Kidney tubule cell (primary cell): Measurements from ENCODE around the gene PPARG.
"Not testable (repeated sequence)": the region's sequence is repeated elsewhere in the genome, so short reads cannot be mapped to it uniquely, and the experiment has no call there.

ENCODE experiments used
- DNase-seq: peaks from one replicate; pipeline ENCODE4 v3.0.0-alpha.2; 2018; ENCODE audit warnings: low spot score

Gene PPARG

DNA sequence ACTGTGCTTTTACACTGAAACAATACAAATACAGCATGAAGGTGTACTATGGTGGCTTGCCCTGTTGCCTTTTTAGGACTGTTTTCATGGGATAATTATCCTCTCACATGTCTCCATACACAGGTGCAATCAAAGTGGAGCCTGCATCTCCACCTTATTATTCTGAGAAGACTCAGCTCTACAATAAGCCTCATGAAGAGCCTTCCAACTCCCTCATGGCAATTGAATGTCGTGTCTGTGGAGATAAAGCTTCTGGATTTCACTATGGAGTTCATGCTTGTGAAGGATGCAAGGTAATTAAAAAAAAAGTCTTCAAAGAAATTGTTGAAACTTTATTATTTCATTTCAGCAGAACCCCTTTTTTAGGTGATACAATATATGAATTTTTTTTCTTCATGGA, 92.3 kb downstream of the PPARG start:
- DNase-seq = no peak

DNA sequence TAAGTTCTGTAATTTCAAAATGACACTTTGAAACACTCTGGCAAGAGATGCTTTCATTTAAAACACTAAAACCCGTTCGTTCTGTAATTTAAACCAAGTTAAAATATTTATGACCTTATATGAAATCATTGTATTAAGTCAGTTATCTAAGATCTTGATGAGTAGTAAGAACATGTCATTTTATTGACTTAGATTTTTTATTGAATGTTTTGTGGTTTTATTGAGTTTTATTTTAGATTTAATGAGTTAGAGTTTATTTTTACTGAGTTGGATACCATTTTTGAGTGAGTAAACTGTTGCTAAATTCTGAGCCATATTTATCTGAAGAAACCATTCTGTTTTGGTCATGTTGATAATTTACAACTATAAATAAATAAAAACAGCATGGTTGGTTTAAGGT, 94.3 kb downstream of the PPARG start:
- no peak for DNase-seq

DNA sequence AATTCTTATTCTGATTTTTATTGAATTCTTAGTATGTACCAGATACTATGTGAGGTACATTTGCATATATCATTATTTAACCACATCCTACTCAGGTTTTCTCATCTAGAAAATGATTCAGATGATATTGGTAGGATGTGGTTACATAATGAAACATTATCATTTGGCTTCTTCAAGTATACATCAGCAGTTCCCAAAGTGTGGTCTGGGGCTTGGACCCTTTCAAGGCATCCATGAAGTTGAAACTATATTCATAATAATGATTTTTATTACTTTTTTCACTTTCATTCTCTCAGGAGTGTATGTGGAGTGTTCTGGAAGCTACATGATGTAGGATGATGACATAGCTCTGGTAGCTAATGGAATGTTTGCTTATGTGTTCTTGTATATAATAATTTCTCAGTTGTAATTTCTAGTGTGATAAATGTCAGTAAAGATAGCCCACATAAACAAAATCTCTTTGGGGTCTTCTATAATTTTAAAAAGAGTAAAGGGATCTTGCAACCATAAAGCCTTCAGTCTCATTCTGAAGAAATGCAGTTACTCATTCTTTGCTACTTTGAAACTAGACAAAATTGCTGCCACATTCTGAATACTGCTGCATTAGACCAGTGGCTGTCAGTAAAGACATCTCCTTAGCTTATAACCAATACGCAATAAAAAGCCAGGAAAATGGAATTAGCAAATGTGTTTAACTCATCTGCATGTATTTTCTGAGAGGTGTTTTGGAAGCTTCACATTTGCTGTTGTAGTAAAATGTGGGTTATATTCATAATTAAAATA, 95.8 kb downstream of the PPARG start:
- DNase-seq = no peak

DNA sequence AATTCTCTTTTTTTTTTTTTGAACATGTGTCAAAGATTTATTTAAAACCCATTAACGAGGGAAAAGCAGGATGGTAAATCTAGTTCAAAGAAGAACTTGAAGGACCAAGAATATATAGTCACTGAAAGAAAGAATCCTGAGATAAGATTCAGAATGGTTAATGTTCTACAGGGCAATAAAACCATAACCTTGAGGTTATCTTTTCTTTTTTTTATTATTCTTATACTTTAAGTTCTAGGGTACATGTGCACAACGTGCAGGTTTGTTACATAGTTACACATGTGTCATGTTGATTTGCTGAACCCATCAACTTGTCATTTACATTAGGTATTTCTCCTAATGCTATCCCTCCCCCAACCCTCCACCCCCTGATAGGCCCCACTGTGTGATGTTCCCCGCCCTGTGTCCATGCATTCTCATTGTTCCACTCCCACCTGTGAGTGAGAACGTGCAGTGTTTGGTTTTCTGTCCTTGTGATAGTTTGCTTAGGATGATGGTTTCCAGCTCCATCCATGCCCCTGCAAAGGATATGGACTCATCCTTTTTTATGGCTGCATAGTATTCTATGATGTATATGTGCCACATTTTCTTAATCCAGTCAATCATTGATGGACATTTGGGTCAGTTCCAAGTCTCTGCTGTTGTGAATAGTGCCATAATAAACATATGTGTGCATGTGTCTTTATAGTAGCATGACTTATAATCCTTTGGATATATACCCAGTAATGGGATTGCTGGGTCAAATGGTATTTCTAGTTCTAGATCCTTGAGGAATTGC, 97.8 kb downstream of the PPARG start:
- DNase-seq = not testable (repeated sequence)

DNA sequence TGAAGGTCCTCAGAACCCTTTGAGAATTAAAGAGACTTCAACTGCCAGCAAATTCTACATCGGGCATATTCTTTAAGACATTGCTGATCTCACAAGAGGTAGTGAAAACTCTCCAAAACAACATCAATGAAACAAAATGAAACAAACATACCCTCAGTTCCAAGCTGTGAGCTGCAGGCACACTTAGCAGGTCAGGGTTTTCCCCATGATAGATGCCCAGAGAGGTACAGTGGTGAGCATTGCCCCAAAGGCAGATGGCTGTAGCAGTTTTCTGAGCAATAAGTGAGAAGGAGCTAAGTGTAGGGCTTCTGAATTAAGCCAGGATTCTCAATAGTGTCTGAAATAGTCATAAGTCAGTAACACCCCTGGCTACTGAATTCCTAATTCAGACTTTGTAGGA, 99.3 kb downstream of the PPARG start:
- DNase-seq = no peak

DNA sequence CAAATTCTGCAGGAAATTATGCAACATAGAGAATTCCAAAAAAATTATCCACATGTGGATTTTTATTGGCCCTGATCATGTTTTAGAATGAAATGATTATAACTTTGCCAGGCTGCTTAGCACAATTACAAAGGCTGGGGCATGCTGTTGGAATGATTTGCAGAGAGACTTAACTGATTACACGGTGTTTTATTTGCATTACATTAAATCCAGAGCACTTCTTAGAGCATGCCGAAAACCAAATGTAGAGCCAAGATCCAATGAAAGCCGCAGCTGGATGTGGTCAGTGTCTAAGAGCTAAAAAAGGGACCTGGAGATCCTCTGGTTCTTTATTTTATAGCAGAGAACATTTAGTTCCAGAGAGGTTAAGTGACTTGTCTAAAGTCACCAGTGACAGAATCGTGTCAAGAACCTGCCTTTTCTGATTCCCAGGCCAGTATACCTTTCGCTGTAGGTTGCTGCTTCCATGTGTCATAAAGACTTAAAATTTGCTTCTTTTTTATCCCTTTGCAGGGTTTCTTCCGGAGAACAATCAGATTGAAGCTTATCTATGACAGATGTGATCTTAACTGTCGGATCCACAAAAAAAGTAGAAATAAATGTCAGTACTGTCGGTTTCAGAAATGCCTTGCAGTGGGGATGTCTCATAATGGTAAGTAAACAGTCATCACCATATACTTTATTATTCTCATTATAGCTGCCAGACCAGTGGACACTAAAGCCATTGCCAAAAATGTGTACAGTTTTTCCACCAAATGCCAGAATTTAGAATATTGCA, 103.4 kb downstream of the PPARG start:
- DNase-seq = no peak

DNA sequence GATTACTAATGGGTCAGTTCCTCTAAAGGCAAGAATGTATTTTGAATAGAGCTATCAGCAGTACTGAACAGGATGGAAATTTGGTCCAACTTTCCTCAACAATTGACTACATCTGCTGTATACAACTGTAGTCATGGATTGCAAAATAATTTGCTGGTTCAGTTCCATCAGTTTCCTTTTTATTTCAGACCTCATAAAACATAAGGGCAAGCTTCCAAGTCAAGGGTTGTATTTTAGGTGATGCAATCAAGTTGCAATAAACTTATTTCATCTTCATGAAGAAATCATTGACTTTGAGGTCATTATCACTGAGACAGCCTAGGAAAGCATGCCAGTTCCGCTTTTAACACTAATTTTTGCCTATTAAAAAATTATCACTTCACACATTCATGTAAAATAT, 105.0 kb downstream of the PPARG start:
- DNase-seq = no peak

DNA sequence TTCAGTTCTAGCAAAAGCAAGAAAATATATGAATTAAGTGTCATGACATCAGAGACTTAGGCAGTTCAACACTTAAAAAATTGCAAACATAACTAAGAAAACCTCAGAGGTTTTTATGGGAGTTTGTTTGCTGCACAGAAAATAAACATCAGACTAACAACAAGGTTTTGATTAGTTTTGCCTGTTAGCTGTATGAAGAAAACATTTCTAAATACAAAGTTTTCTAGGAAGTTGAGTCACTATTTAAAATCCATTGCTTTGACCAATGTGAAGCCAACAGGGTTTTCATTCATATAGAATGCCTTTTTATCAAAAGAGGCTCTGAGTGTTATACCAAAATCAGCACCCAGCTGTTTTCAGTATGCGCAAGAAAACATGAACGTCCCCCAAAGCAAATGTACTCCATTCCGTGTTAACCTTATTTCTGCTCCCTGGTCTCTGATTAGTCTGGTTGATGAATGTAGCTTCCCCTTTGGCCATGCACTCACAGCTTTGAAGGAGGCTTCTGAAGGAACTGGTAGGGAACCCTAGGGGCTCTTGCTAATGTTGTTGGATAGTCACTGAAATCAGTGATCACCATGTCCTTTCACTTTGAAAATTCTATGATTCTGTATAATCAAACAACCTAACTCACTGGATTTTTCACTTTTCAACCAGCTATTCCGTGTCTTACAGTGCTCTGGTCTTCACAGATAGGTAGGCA, 105.8 kb downstream of the PPARG start:
- DNase-seq = no peak

DNA sequence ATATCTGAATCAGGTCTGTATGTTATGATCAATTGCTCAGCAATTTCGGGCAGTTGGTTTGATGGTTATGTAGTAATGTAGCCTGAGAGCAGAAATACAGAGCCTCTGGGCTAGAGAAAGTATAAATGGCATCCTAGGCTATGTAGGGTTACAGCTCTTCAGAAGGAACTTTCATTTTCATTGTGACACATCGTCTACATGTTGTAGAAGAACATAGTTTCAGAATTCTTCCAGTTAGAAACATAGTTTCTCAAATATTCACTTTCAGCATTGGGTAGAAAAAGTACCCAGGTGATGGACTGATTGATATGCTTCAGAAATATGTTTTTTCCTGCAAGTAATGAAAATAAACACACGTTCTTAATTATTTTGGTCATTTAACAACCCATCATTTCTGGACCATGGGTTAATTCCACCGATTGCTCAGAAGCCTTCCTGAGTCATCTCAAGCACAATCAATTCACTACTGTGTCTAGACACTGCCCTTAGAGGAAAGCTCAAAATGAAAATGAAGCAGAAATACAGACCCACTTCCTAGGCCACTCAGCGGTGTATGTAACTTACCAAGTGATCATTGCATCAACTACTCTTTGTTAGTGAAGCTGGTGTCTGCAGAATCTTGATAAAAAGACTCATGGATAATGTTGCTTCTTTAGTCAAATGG, 106.6 kb downstream of the PPARG start:
- peak; percentile 19 for DNase-seq

DNA sequence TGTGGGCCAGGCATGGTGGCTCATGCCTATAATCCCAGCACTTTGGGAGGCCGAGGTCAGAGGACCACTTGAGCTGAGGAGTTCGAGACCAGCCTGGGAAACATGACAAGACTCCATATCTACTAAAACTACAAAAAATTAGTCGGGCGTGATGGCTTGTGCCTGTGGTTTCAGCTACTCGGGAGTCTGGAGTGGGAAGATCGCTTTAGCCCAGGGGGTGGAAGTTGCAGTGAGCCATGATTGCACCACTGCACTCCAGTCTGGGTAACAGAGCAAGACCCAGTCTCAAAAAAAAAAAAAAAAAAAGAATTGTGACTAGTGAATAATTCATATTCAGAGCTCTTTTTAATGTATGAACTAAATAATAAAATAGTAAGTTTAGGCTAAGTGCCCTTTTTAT, 107.6 kb downstream of the PPARG start:
- DNase-seq = no peak

DNA sequence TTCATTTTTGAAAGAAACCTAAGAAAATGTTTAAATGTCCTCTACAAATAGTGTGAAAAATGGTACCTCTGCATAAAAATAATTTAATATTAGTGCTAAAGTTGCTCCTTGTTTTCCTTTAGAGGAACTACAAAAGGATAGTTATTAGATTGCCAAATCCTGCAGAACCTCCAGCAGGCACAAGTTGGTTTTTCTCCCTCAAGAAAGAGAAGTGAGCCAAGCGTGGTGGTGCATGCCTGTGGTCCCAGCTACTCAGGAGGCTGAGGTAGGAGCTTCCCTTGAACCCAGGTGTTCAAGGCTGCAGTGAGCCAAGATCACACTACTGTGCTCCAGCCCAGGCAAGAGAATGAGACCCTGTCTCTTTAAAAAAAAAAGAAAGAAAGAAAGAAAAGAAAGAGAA, 110.4 kb downstream of the PPARG start:
- no peak for DNase-seq

DNA sequence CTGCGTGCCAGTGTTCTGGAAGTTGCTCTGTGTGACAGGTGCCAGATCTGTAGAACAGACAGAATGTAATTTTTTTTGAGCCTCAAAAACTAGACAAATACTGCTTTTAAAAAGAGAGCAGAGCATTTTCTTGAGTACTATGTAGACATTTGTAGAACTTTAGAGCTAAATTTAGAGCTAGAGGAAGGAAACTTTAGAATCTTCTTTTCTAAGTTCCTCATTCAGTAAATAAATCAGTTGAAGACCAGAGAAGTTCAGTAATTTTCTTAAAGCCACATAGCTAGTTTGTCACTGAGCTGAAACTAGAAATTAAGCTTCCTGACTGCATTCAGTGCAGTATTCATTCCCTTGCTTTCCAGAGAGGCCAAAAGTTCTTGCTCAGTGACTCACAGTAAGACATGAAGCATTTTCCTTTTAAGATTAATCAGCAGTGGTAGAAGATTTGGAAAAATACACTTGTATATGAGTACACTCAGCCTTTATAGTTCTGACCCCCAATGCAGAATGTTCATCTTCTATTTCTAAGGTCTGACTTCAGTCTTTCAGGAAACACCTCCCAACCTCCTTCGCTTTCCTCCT, 111.8 kb downstream of the PPARG start:
- DNase-seq = peak; percentile 85

DNA sequence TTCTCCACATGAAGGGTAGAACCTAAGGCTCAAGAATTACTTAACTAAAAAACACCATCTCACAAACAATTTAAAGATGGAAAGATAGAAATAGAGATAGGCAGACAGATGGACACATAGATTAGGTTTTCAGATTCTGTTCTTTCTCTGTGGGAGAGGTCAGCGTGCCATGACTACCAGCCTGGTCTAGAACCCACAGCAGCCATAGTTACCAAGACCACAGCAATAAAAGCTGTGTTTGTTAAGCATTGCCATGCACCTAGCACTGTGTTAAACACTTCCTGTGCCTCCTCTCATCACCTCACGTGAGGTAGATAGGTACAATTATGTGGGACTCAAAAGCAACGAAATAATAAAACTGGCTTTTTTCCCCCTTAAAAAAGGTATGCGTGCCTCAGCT, 112.3 kb downstream of the PPARG start:
- DNase-seq = peak; percentile 21

DNA sequence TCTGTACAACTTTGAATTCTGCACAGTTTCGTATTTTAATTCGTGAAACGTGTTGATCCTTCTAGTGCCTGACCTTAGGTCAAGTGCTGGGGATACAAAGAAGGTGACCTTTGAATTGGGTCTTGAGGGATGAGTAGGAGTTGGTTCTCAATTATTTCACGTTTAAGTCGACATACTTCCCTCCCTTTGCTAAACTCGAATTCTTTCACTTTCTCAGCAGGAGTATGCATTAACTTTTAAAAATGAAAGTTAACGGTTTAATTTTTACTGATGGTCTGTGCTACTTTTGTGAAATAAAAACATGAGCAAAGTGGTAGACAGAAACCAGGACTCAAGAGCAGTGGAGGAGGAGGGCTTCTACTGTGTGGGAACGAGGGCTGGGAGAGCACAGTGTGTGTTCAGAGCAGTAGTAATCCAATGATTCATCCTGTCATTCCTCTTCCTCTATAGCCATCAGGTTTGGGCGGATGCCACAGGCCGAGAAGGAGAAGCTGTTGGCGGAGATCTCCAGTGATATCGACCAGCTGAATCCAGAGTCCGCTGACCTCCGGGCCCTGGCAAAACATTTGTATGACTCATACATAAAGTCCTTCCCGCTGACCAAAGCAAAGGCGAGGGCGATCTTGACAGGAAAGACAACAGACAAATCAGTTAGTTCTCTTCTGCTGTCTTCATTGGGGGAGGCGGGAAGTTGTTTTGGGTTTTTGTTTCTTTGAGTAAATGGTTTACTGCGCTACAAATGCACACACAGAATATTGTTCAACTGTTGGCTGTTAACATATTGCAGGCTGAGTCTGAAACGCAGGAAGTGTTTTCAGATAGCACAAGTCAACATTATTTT, 116.8 kb downstream of the PPARG start:
- DNase-seq = peak; percentile 93

DNA sequence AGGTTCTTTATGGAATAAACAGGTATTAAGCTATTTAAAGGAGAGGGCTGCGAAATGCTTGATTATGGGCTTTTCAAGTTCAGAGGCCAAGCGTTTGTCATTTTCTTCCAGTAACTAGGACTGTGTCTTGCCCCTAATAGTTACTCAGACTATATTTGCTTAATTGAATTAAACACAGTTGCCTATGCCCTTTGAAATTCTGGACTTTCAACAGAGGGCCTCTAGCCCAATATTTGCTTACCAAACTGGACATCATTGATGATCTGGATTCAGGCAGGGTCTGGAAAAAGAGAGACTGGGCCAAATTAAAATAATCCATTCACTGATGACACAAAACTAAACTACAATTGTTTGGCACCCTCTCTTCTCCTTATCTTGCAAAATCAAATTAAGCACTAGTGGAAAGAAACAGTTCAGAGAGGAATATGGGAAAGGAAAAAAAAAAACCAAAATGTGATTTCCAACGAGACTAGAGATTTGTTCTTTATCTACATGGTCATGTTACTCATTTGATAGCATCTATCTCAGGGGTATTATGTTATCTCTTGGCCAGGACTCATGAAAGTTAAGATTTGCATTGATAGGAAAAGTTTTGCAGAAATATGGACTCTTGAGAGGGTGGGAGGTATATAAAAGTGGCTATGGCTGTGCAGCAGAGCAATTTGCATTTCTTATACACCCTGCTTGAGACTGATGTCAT, 120.3 kb downstream of the PPARG start:
- DNase-seq = no peak

DNA sequence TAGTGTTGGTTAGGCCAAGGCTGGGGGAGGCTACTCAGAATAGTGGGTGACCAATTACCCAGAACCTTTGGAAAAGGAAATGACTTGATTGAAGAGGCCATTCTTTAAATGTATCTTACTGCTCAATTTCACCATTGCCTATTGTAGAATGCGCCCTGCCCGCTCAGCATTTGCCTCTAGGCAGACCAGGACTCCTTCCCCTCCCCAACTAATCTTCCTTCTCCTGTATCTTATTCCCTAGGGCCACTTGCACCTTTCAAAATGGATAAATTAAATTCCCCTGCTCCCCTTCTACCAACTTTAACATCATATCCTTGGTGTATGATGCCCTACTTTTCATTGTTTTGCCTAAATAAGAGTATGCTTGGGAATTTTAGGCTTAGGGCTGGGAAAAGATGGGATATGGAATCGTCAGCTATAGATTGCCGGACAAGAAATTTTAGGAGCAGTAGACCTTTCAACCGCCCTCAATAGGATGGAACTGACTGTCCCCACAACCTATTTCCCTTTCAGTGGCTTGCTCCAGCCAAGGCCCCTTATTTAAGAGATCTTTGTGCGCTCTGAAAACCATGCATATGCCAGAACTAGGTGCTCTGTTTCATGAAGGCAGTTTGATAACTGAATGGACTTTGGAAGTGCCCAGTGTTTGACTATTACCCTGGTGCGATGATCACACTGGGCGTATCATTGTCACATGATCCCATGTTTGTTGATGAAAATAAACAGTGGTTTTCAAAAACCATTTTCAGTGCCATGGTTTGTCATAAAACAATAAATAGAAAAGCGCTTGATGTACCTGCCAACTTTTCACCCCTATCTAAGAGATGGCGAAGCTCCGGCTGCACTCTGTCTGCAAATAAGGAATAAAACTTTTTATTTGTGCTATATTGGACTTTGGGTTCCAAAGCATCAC, 121.1 kb downstream of the PPARG start:
- DNase-seq = no peak

DNA sequence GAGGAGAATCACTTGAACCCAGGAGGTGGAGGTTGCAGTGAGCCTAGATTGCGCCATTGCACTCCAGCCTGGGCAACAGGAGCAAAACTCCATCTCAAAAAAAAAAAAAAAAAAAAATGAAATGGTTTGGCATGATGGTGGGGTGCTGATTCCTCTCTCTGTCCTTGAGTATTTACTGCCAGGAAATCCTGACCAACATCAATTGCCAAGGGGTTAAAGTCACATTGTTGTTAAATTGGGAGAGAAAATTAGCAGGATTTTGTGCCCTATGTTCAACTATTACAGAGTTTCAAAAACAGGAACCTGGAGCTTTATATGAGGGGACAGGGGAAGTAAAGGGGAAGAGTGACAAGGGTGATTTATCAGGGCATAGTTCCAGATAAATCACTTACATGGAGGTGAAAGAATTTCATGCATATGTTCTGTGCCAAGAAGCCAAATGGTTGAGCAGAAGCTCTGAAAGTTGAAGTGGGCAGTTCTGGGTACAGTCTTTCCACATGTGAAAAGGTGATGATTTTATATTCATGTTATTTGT, 124.9 kb downstream of the PPARG start:
- DNase-seq = no peak

DNA sequence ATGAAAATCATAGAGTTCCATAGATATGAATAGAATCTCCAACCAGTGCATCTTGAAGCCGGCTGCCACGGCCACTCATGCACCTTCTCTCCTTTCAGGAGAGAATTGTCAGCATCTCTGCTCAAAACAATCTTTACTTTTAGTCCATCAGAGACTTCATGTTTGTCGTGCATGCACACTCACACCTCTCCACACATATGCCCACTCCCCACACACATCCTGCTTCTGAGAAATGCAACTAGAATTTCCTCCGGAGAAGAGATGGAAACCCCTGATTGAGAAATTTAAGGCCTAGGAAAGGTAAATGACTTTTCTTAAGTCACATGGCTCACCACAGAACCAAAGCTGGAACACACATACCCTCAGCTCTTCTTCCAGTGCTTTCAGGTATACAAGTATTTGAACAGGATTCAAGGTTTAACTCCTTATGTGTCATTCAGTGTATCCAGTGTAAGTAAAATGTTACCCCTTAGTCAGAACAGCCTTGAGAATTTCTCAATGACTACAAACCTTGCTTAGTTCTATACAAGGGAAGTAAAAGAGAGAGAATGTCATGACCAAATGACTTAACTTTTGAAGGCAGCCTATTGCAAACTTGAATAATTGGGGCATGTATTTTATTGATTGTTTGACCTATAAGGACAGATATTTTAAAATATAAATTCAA, 126.3 kb downstream of the PPARG start:
- no peak for DNase-seq
